Sigmoid colon (tissue), 4 donors: ENCODE results near the gene HEXB.

Experiments
- CTCF ChIP-seq, 4 experiments: fragments of 450-650 bp in 3 of 4; fragments of 200-600 bp in 1 of 4; IDR thresholded peaks; one replicate each; pipeline ENCODE4 v1.5.1; 2016 to 2019; ENCODE audit warnings: antibody characterized with exemption in 4 of 4, mild to moderate bottlenecking in 3 of 4, moderate library complexity in 2 of 4
- EP300 ChIP-seq, 4 donors: sonication (generic); formaldehyde crosslinking; IDR thresholded peaks; one replicate each; pipeline ENCODE4 v1.6.1; 2017; ENCODE audit warnings: antibody characterized with exemption in 4 of 4
- POLR2A ChIP-seq, 2 donors: fragments of 450-650 bp; IDR thresholded peaks; one replicate each; pipeline ENCODE4 v1.6.1; 2016; ENCODE audit warnings: antibody characterized with exemption in 2 of 2, mild to moderate bottlenecking in 2 of 2, moderate library complexity in 2 of 2
- POLR2AphosphoS5 ChIP-seq, 4 donors: sonication (generic); formaldehyde crosslinking; IDR thresholded peaks; one replicate each; pipeline ENCODE4 v1.6.1; 2017; ENCODE audit warnings: antibody characterized with exemption in 4 of 4

- TF ChIP-seq CTCF (IDR thresholded peaks at IDR 0.05) (no peak), POLR2A (IDR thresholded peaks at IDR 0.05) (no peak), POLR2AphosphoS5 (IDR thresholded peaks at IDR 0.05) (no peak), EP300 (IDR thresholded peaks at IDR 0.05) (no peak)
These were observed 12.7 kb upstream of the HEXB start for GRCh38 chr5:74672215-74672877.
